Endodermal cell (in vitro differentiated cells): ENCODE data around the gene MAPK8. TPM values are rescaled to one million over a fixed set of nuclear protein-coding genes. Genes with fewer than 3 reads are reported as not detected.
"Not testable (repeated sequence)": the region's sequence is repeated elsewhere in the genome, so short reads cannot be mapped to it uniquely, and the experiment has no call there.

Experiments used
- DNase-seq: peaks from one replicate; pipeline ENCODE4 v3.0.0-alpha.2; 2017
- H3K27ac ChIP-seq: 2 replicates; pipeline ENCODE4 v1.5.1; 2013; ENCODE audit warnings: mild to moderate bottlenecking, low read depth, low read length, moderate library complexity
- H3K27me3 ChIP-seq: 2 replicates; pipeline ENCODE4 v1.6.1; 2013; ENCODE audit warnings: mild to moderate bottlenecking, low read length, moderate library complexity; ENCODE audit not compliant: insufficient read depth, control insufficient read depth, poor library complexity, severe bottlenecking
- H3K36me3 ChIP-seq: 2 replicates; pipeline ENCODE4 v1.7.0; 2013; ENCODE audit warnings: mild to moderate bottlenecking, low read length, moderate library complexity; ENCODE audit not compliant: control insufficient read depth, insufficient read depth
- H3K4me1 ChIP-seq: one replicate; pipeline ENCODE4 v1.7.0; 2013; ENCODE audit warnings: low read length; ENCODE audit not compliant: control insufficient read depth, insufficient read depth
- H3K4me3 ChIP-seq: 2 replicates; pipeline ENCODE4 v1.5.1; 2013; ENCODE audit warnings: mild to moderate bottlenecking, low read length, moderate library complexity
- H3K9ac ChIP-seq: 2 replicates; pipeline ENCODE4 v1.6.1; 2013; ENCODE audit warnings: mild to moderate bottlenecking, low read length, moderate library complexity; ENCODE audit not compliant: poor library complexity, severe bottlenecking; ENCODE audit errors: extremely low read depth
- H3K9me3 ChIP-seq: 2 replicates; pipeline ENCODE4 v1.6.1; 2013; ENCODE audit warnings: mild to moderate bottlenecking, low read length, moderate library complexity; ENCODE audit not compliant: control insufficient read depth
- H3K27ac Mint-ChIP-seq: 2 replicates; pipeline ENCODE4 v1.8.0; 2020; ENCODE audit warnings: mixed read lengths
- H3K27me3 Mint-ChIP-seq: 2 replicates; pipeline ENCODE4 v1.8.0; 2021; ENCODE audit warnings: mild to moderate bottlenecking, mixed read lengths; ENCODE audit not compliant: insufficient read depth
- H3K36me3 Mint-ChIP-seq: 2 replicates; pipeline ENCODE4 v1.8.0; 2020; ENCODE audit warnings: low read depth, mixed read lengths
- H3K4me1 Mint-ChIP-seq: 2 replicates; pipeline ENCODE4 v1.8.0; 2020; ENCODE audit warnings: mixed read lengths
- H3K4me3 Mint-ChIP-seq: 2 replicates; pipeline ENCODE4 v1.8.0; 2020; ENCODE audit warnings: mild to moderate bottlenecking, moderate library complexity, mixed read lengths
- H3K9me3 Mint-ChIP-seq: 2 replicates; pipeline ENCODE4 v1.8.0; 2020; ENCODE audit warnings: mild to moderate bottlenecking, mixed read lengths
- WGBS, 2 experiments: methylation state at CpG; one replicate each; pipeline versions ENCODE4 v1.1.5 to v1.1.7; 2013; ENCODE audit warnings: missing lambda C conversion rate in 2 of 2, mixed read lengths in 1 of 2; ENCODE audit not compliant: insufficient coverage in 1 of 2, insufficient read length in 1 of 2; 5-methylcytosine and 5-hydroxymethylcytosine counted together
- total RNA-seq, 2 donors: library from RNA; stranded (reverse); fragmentation: NEBNext Ultra II Directional in 1 of 2; extraction: Animal tissue kit (Norgen Biotek cat#: 25700) in 1 of 2; gene quantifications; 2 replicates in 1 of 2; 3 replicates in 1 of 2; pipeline ENCODE4 v1.2.1, GENCODE V29; 2021
- TF ChIP-seq, protein P1 (sequence below): fragments of 200-600 bp; sonication (generic); conservative IDR thresholded peaks from 2 replicates; pipeline ENCODE4 v1.5.0; 2021; ENCODE audit warnings: antibody characterized with exemption, mild to moderate bottlenecking

MAPK8 gene
- total RNA-seq, 2 donors from 2014 or later: 84.2 to 146 TPM

DNA sequence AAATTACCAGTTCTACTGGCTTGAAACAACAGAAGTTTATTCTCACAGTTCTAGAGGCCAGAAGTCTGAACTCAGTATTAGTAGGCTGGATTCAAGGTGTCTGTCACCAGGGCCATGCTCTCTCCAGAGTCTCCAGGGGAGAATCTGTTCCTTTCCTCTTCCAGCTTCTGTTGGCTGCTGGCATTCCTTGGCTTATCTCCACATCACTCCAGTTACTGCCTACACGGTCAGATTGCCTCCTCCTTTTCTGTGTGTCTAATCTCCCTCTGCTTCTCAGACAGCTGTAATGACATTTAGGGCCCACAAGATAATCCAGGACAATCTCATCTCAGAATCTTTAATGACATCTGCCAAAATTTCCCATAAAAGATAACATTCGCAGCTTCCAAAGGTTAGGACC lies 36.6 kb downstream of the MAPK8 start:
- peaks cover 24% of the 10 kb centered on the region for H3K36me3 Mint-ChIP-seq
- no peaks in the 10 kb centered on the region for H3K36me3 ChIP-seq
- H3K9me3 ChIP-seq: peaks cover 13% of the 10 kb centered on the region
- H3K27me3 ChIP-seq: no peaks in the 10 kb centered on the region
- no peak overlapping the region for H3K27ac Mint-ChIP-seq
- no peaks in the 10 kb centered on the region for H3K27me3 Mint-ChIP-seq
- H3K9ac ChIP-seq: no peak overlapping the region
- H3K27ac ChIP-seq: no peak overlapping the region
- peaks cover 16% of the 10 kb centered on the region for H3K9me3 Mint-ChIP-seq
- peaks cover 26% of the 10 kb centered on the region for H3K4me1 Mint-ChIP-seq
- TF ChIP-seq, protein P1, sequence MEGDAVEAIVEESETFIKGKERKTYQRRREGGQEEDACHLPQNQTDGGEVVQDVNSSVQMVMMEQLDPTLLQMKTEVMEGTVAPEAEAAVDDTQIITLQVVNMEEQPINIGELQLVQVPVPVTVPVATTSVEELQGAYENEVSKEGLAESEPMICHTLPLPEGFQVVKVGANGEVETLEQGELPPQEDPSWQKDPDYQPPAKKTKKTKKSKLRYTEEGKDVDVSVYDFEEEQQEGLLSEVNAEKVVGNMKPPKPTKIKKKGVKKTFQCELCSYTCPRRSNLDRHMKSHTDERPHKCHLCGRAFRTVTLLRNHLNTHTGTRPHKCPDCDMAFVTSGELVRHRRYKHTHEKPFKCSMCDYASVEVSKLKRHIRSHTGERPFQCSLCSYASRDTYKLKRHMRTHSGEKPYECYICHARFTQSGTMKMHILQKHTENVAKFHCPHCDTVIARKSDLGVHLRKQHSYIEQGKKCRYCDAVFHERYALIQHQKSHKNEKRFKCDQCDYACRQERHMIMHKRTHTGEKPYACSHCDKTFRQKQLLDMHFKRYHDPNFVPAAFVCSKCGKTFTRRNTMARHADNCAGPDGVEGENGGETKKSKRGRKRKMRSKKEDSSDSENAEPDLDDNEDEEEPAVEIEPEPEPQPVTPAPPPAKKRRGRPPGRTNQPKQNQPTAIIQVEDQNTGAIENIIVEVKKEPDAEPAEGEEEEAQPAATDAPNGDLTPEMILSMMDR: no peak
- no peak for DNase-seq
- no peaks in the 10 kb centered on the region for H3K4me1 ChIP-seq
- H3K4me3 Mint-ChIP-seq: no peak overlapping the region
- H3K4me3 ChIP-seq: no peak overlapping the region
- 84 to 92% methylated on average over 2 of the region's 2 CpGs for WGBS, 2 experiments

DNA sequence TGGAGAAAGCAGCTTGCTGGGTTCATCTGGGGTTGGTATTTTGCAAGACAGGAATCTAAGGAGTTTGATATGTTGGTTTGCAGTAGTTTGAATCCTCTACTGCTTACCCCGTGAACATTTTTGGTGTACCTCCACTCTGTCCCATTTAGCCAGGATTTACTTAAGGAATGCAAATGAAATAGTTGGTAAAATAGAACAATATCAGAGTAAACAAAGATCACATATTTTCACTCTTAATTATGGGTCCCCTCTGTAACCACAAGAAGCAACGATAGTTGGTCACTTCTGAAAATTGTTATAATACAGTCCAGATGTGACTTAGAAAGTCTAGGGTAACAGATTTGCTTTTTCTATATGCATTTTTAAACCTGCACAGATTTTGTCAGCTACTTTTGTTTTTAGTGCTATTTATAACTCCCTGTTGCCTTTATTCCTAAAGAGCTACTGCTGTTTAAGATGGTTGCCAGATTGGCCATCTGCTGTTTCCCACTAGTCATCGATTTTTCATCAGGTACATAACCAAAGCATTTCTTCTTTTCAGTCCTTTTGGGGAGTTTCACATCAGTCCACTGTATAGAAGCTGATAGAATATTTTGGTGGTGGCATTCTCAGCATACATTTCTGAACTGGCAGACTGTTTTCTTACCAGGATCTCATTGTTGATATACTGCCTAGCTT lies 37.6 kb downstream of the MAPK8 start:
- Mint-ChIP-seq H3K36me3 (peaks cover 30% of the 10 kb centered on the region), H3K4me3 (no peak overlapping the region), H3K9me3 (peaks cover 25% of the 10 kb centered on the region), H3K27me3 (no peaks in the 10 kb centered on the region), H3K27ac (peak overlapping the region; percentile 68), H3K4me1 (peaks cover 26% of the 10 kb centered on the region)
- peaks cover 13% of the 10 kb centered on the region for H3K9me3 ChIP-seq
- H3K36me3 ChIP-seq: no peaks in the 10 kb centered on the region
- TF ChIP-seq, protein P1: no peak
- H3K27ac ChIP-seq: no peak overlapping the region
- no peak overlapping the region for H3K9ac ChIP-seq
- H3K4me1 ChIP-seq: no peaks in the 10 kb centered on the region
- WGBS, 2 experiments: 96% methylated on average over 3 of the region's 3 CpGs; no CpG with 5 or more reads in 1 of the 2 experiments
- no peaks in the 10 kb centered on the region for H3K27me3 ChIP-seq
- H3K4me3 ChIP-seq: no peak overlapping the region
- DNase-seq: no peak

- peaks cover 28% of the 10 kb centered on the region for H3K9me3 Mint-ChIP-seq
Measured at GRCh38 chr10:48346248-48346647, 39.8 kb downstream of the MAPK8 start.

DNA sequence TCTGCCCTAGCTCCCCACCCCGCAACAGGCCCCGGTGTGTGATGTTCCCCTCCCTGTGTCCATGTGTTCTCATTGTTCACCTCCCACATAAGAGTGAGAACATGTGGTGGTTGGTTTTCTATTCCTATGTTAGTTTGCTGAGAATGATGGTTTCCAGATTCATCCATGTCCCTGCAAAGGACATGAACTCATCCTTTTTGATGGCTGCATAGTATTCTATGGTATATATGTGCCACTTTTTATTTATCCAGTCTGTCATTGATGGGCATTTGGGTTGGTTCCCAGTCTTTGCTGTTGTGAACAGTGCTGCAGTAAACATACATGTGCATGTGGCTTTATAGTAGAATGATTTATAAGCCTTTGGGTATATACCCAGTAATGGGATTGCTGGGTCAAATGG lies 41.1 kb downstream of the MAPK8 start:
- 85 to 100% methylated on average over 2 of the region's 2 CpGs for WGBS, 2 experiments
- Mint-ChIP-seq H3K9me3 (peaks cover 28% of the 10 kb centered on the region), H3K4me1 (peaks cover 33% of the 10 kb centered on the region), H3K36me3 (peaks cover 34% of the 10 kb centered on the region)
- not testable (repeated sequence) for H3K4me3 ChIP-seq, H3K4me1 ChIP-seq, DNase-seq, H3K9ac ChIP-seq, H3K36me3 ChIP-seq, H3K27ac Mint-ChIP-seq, H3K4me3 Mint-ChIP-seq, H3K27me3 Mint-ChIP-seq, H3K27me3 ChIP-seq, H3K27ac ChIP-seq
- H3K9me3 ChIP-seq: peaks cover 13% of the 10 kb centered on the region

More at GRCh38 chr10:48346248-48346647, 39.8 kb downstream of the MAPK8 start:
- H3K36me3 Mint-ChIP-seq: peaks cover 37% of the 10 kb centered on the region
- not testable (repeated sequence) for H3K4me3 ChIP-seq, H3K4me3 Mint-ChIP-seq, H3K27me3 ChIP-seq, H3K27ac Mint-ChIP-seq, H3K27ac ChIP-seq, H3K9ac ChIP-seq, H3K4me1 ChIP-seq, H3K27me3 Mint-ChIP-seq, H3K36me3 ChIP-seq
- DNase-seq: peak; percentile 68
- H3K9me3 ChIP-seq: peaks cover 13% of the 10 kb centered on the region
- 94% methylated on average over 9 of the region's 9 CpGs; no CpG with 5 or more reads in 1 of the 2 experiments for WGBS, 2 experiments
- TF ChIP-seq, protein P1: peak; percentile 67
- peaks cover 36% of the 10 kb centered on the region for H3K4me1 Mint-ChIP-seq

GRCh38 chr10:48347943-48348342 lies 41.5 kb downstream of the MAPK8 start:
- H3K4me1 ChIP-seq, DNase-seq, H3K4me3 ChIP-seq, H3K27ac Mint-ChIP-seq, H3K9ac ChIP-seq, H3K36me3 ChIP-seq, H3K27me3 Mint-ChIP-seq, H3K27ac ChIP-seq, H3K27me3 ChIP-seq, H3K4me3 Mint-ChIP-seq: not testable (repeated sequence)
- peaks cover 28% of the 10 kb centered on the region for H3K9me3 Mint-ChIP-seq
- peaks cover 31% of the 10 kb centered on the region for H3K4me1 Mint-ChIP-seq
- WGBS, 2 experiments: 95% methylated on average over 3 to 4 of the region's 4 CpGs
- peaks cover 13% of the 10 kb centered on the region for H3K9me3 ChIP-seq
- peaks cover 34% of the 10 kb centered on the region for H3K36me3 Mint-ChIP-seq
